Effector CD8-positive, alpha-beta T cell (primary cell): ENCODE measurements around the gene OR13G1.
"Not testable (repeated sequence)": the region's sequence is repeated elsewhere in the genome, so short reads cannot be mapped to it uniquely, and the experiment has no call there.

Experiments used
- DNase-seq: peaks from one replicate; lab custom pipeline; 2025; lab: John Stamatoyannopoulos, UW
- total RNA-seq, 4 experiments: gene quantifications; one replicate each; lab custom pipeline; 2026; lab: John Stamatoyannopoulos, UW

Gene OR13G1, protein sequence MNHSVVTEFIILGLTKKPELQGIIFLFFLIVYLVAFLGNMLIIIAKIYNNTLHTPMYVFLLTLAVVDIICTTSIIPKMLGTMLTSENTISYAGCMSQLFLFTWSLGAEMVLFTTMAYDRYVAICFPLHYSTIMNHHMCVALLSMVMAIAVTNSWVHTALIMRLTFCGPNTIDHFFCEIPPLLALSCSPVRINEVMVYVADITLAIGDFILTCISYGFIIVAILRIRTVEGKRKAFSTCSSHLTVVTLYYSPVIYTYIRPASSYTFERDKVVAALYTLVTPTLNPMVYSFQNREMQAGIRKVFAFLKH
- total RNA-seq, result 0 reads per million in 4 experiments

DNA sequence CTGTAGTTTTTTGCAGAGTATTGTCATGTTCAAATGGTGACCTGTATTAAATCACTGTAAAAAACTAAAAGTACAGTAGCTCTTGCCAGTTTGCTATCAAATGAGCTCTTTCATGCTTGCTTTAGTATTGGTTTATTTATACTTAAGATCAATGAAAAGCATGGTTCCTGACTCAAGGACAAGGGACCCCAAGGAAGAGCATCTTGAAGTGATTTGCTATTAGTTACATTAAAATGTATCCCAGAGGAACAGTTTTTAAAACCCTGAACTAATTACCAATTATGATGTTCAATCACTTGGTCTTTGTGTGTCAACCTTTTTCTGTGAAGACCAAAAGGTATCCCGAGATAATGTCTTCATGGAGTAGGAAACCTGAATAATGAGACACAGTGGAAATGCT lies at the start of gene OR13G1:
Gene OR13G1 (minus strand): TSS at position 101 of the 400 bp plus-strand sequence. CDS start 6,698 bp downstream, outside the sequence.
- DNase-seq, result no peak

DNA sequence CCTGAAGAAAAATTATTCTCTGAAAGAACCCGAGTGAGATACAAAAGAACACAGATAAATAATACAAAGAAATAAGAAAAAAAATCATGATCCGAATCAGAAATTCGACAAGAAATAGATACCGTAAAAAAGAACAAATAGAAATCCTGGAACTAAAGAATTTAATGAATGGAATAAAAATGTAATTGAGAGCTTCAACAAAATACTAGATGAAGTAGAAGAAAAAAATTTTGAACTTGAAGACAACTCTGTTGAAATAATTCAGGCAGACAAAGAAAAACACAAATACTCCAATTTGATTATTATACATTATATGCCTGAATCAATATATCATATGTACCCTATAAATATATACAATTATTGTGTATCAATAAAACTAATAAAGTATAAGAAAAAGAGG lies 41.7 kb upstream of the OR13G1 start:
- DNase-seq, result no peak

DNA sequence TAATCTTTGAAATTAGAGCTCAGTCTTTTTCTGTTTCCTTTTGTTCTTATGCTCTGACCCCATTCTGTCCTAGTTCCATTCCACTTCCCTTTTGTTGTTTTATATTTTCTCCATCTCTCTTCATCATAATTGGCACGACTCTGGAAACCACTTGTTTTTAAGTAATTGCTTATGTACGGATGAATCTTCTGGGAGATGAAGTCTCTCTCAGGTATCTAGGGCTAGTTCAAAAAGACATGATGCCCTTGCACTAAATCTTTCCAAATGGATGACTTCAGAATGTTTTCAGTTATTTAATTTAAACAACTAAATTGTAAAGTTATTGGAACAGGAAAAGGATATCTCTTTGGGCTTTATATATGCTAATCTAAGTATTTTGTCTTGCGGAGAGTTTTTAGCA lies 37.0 kb upstream of the OR13G1 start, which contains the start of gene OR6F1:
Gene OR6F1 (minus strand): TSS at position 101 of the 400 bp plus-strand sequence. CDS start 3,891 bp downstream, outside the sequence.
- DNase-seq, result no peak

DNA sequence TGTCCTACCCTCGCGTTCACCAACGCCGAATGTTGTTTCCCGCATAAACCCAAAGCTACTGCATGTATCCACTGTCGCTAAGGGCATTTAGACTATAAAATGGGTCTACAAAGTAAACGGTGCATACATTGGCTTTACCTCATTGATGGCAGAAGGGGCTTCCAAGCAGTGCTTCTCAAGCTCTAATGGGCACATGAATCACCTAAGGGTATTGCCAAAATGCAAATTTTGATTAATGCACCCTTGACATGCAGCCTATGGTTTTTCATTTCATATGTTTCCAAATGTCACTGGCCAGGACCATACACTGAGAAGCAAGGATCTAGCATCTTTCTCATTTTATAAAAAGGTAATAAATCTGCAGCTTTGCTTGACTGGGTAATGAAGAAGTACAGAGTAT lies 34.2 kb upstream of the OR13G1 start:
- no peak for DNase-seq

DNA sequence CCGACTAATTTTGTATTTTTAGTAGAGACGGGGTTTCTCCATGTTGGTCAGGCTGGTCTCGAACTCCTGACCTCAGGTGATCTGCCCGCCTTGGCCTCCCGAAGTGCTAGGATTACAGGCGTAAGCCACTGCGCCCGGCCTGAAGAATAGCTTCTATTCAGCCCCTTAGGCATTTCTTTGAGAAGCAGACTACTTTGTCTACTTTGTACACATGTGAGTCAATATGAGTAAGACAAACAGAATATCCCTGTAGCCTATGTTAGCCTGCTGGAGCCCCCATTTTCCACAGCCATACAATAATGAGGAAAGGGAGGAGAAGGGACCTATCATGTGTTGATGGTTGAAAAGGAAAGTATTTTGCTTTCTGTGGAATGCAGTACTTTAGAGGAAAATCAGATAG lies 31.1 kb upstream of the OR13G1 start:
- not testable (repeated sequence) for DNase-seq

DNA sequence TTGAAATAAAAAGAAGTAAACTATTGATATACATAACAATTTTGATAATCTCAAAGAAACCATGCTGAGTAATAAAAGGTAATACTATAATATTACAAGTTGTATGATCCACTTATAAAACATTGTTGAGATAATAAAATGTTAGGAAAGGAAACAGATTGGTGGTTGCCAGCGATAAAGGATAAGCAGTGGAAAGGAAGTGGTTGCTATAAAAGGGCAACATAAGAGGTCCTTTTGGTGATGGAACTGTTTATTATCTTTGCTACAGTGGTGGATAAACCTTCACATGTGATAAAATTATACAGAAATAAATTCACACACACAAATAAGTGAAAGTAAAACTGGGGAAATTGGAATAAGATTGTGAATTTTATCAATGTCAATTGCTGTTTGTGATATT lies 21.8 kb upstream of the OR13G1 start:
- DNase-seq, result no peak

DNA sequence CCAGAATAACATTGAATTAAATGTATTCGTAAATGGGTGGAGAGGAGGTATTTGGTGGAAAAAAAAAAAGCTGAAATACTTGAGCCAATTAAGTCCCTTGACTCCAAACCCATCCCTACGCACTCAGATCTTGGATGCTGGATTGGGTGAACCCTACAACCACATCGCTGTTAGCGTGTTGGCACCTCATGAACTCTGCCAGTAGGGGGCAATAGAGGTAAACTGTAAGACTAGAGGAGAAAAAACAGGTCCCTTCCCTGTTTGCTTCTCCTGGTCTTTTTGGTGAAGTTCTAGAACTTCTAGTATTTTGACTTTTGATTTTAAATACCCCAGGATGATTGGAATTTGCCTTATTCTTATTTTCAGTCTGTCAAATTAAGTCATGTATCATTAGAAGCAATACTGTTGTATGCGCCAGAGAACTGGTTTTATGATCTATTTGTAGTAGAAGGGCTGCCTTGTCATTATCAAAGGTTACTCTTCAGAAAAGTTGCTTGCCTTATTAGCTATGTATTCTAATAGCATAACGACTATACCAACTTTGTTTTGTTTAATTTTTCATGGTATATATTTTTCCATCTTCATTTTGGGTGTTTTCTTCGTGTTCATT lies 1.9 kb upstream of the OR13G1 start:
- DNase-seq, result no peak

DNA sequence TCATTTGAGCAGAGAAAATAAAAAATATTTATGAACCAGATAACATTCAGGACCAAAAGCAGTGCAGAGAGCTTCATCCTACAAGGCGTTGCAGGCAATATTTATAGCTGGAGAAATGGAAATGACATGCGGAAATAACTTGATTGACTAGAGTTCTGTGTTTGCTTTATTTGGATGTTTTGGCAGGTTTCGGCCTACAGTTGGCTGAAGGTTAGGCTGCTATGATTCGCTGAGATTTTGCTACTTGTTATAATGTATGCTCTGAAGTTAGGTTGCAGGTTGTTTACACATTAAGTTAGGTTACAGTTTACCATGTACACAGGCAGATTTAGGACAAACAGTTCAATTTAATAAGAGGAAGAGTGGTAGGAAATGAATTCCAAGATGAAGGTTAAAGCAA lies 632 bp upstream of the OR13G1 start:
- no peak for DNase-seq

DNA sequence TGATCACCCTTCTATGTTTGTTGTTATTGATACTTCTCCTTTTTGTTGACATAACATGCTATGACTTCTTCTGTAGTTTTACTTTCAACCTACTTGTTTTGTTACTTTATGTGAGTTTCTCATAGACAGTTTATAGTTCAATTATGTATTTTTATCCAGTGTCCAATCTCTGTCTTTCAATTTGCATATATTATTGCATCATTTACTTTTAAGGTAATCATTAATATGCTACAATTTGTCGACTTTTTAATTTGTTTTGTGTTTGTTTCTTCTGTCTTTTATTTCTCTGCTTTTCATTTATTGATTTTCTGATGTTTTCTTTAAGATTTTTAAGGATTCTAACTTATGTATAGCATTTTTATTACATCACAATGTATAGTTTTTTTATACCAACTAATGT lies 10.3 kb downstream of the OR13G1 start:
- no peak for DNase-seq

DNA sequence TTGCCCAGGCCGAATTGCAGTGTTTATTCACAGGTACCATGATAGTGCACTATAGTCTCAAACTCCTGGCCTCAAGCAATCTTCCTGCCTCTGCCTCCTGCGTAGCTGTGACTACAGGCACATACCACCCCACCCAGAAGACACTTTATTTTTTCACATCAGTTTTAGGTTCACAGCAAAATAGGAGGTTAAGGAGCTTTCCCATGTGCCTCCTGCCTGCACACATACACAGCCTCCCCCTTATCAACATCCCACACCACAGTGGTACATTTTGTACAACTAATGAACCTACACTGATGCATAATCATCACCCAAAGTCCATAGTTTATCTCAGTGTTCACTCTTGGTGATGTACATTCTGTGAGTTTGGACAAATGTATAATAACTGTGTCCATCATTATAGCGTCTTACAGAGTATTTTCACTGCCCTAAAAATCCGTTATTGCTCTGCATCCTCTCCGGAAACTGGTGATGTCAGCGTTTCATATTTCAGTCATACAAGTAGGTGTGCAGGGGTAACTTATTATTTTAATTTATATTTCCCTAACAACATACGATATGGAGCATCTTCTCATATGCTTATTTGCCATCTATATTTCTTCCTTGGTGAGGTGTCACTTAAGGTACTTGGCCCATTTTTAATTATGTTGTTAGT lies 23.2 kb downstream of the OR13G1 start:
- no peak for DNase-seq

DNA sequence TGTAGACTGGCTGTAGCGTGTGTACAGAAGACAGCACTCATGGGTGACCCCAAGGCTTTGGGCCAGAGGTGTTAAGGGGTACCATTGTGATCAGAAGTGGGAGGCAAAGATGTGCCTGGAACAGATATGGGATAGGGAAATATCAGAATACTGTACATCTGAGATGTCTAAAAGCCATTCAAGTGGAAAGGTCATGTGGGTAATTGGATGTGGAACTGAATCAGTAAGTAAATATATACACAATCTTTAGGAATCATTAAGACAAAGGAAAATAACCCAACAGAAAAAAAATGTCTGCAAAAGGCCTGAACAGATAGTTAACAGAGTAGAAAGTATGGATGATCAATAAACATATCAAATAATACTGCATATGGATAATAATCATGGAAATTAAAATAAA lies 26.5 kb downstream of the OR13G1 start:
- no peak for DNase-seq

DNA sequence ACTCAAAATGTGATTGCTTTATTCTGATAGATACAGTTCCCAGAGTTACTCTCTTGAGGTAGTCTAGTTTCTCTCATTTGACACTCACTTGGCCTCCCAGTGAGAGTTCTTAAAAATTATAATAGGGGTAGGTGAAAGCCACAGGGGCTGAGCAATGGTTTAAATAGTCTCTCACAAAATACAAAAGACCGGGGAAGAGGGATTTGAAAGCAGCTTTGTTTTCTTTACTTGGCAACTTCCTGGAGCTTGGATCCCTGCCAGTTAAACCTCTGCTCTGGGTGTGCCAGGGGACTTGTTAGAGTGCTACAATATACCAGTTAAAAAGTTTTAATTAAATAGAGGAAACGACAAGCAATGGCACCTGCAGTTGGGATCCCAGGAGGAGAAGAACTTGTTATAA lies 31.7 kb downstream of the OR13G1 start:
- DNase-seq, result no peak

DNA sequence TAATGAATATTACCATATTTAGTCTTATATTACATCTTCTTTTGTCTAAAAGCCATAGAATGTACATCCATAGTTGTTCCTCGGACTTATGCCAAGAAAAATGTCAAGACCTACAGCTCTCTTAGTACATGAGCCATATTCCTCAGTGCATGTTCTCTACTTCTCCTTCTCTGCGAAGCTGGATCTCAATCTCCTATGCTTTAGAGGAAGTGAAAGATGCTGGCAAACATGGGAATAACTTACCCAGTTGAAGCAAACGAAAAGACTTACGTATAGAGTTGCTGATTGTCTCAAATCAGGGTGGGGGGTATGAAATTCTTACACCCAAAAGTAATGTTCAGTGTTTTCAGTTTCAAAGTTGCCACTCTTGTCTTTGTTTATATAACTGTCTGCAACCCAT lies 32.7 kb downstream of the OR13G1 start:
- no peak for DNase-seq

DNA sequence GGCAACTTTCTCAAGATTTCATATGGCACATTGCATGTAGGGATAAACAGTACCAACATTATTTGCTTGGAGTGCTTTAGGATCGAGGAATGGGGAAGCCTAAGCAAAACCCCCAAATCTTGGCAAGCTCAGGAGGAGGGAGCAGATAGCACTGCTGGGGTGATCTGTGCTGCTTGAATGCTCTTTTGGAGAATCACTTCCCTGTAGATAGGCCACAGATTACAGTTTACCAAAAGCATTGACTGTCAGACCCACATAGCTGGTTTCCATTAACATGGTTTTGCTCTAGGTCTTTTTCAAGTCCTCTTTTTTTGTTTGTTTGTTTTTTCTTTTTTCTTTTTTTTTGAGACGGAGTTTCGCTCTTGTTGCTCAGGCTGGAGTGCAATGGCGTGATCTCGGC lies 36.8 kb downstream of the OR13G1 start:
- no peak for DNase-seq

DNA sequence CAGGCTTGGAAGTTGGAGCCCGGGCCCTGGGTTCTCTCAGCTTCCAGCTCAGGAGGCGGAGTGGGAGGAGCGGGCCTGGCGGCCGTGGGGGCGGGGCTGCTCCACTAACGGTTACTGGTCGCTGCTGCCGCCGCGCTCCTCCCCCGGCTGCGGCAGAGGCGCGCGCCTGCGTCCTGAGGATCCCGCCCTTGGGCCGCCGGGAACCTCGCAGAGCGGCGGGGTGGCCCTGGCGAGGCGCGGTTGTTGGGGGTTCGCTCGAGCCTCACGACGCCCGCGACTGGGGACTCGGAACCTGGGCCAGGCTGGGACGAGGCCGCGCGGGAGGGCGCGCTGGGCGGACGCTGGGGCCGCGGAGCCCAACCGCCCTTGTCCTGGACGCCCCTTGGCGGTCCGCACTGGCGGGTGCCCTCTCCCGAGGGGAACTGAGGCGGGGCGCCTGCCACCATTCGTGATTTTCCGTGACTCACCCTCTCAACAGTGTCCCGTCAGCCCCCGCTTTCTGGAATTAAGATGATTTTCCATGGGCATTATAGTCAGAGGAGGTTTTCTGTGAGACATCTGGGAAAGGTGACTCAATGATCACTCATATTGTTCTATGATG lies 40.1 kb downstream of the OR13G1 start:
- no peak for DNase-seq

DNA sequence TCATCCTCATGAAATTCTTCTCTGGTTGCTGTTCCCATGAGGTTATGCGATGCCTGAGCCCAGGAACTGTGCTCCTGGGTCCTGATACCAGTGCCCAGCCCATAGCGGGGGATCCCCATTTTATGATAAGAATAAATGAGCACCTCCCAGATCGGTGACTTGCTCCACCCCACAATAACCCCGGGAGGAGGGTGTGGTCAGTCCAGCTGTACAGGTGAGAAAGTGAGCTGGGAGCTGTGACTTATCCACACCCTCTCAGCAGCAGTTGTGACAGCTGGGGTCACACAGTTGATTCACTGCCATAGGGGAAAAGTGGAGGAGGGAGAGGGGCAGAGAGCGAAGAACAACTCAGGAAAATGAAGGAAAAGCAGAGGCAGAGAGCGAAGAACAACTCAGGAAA lies 40.8 kb downstream of the OR13G1 start:
- no peak for DNase-seq

DNA sequence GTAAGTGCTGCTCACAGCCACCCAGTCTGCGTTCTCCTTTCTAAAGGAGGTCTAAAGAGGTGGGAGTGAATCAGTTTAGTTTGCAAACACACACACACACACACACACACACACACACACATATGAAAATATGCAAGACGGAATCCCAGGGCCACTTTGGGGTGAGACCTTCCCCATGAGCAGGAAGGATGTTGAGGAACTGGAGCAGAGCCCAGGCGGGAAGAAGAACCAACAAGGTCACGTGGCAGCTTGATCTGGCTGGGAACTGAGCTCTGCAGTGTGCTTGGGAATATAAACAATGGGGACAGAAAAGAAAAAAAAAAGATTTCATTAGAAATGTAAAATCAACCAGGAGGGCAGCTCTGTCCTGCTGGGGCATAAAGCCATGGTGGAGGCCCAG lies 41.5 kb downstream of the OR13G1 start:
- no peak for DNase-seq

DNA sequence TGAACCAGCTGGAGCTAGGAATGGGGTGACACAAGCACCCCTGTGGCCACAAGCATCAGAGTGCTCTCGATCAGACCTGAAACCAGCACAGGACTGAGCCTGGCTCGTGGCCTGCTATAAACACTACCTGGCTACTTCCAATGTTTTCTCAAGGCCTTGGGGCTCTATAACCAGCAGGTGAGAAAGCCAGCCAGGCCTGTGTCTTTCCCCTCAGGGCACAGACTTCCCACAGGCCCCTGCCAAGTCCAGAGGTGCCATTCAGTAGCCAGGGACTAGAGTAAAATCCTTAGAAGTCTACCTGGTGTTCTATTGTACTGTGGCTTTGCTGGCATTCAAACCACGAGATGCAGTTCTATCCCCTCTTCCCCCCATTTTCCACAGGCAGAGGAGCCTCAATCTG lies 51.6 kb downstream of the OR13G1 start:
- no peak for DNase-seq
